ENCODE measurements around the gene PPP4R3A. TPM values are rescaled to one million over a fixed set of nuclear protein-coding genes. Genes with fewer than 3 reads are reported as not detected.

Gene PPP4R3A
- total RNA-seq, 1 experiment from 2014 or later, result 74.4 TPM

GRCh38 chr14:91477388-91477787 lies 32.7 kb downstream of the PPP4R3A start:
- Histone ChIP-seq H3K4me3 (ENCODE audit: low read length) (no peak overlapping the region), H3K9me3 (ENCODE audit: low read length) (no peaks in the 10 kb centered on the region), H3F3A (ENCODE audit: low read length, unreplicated experiment) (no peaks in the 10 kb centered on the region), H3K27me3 (ENCODE audit: low read length) (no peaks in the 10 kb centered on the region), H2AFZ (ENCODE audit: low read length) (no peak overlapping the region), H3K27ac (ENCODE audit: low read length) (no peak overlapping the region), H3K9me2 (replicated peaks; ENCODE audit: low read length) (no peaks in the 10 kb centered on the region), H3K4me2 (ENCODE audit: low read length) (no peak overlapping the region), H3K79me2 (ENCODE audit: low read length) (peaks cover 57% of the 10 kb centered on the region), H3K9ac (ENCODE audit: low read length) (no peak overlapping the region), H4K20me1 (ENCODE audit: low read length) (0 out of 2 replicates have a peak, but pooled peaks cover 7% of the 10 kb centered on the region), H3K4me1 (ENCODE audit: insufficient read depth, low read length) (no peaks in the 10 kb centered on the region), H3K36me3 (ENCODE audit: low read depth, low read length) (peaks cover 57% of the 10 kb centered on the region)
- CTCF ChIA-PET, result no interaction called here
- no peak for DNase-seq
- intact Hi-C loops (cut with micrococcal nuclease), result no loop called here
- TF ChIP-seq EZH2phosphoT487 (IDR thresholded peaks at IDR 0.05; ENCODE audit: borderline replicate concordance, low read length) (no peak), CTCF (conservative IDR thresholded peaks at IDR 0.05; ENCODE audit: low read depth, low read length) (no peak), EZH2 (IDR thresholded peaks at IDR 0.05; ENCODE audit: low read length, unreplicated experiment) (no peak)
- no peak for ATAC-seq
- no TSS peak for BruUV-seq (replicated peaks)
- POLR2A ChIA-PET (ENCODE audit: unreplicated experiment), result no interaction called here

DNA sequence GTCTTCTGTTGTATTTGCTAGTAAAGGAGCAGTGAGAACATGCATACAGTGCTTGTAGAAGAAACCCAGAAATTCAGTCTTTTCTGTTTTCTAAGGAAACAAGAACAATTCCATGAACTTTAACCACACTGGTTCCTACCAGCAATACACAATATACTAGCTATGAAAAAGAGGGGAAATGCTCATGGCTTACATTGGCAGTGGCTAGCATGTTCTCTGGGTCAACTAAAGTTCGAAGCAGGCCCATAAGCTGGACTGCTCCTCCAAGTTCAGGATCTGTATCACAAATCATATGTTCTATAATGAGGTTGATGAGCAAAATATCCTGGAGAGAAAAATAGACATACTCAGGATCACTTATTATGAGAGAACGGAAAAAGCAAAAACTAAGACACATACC lies 37.1 kb downstream of the PPP4R3A start:
- Histone ChIP-seq H3K4me1 (ENCODE audit: insufficient read depth, low read length) (no peaks in the 10 kb centered on the region), H2AFZ (ENCODE audit: low read length) (no peak overlapping the region), H3K79me2 (ENCODE audit: low read length) (peaks cover 14% of the 10 kb centered on the region; the same call in 1 of the 2 replicates), H3K9me3 (ENCODE audit: low read length) (no peaks in the 10 kb centered on the region), H3K4me3 (ENCODE audit: low read length) (no peak overlapping the region), H3K4me2 (ENCODE audit: low read length) (no peak overlapping the region), H4K20me1 (ENCODE audit: low read length) (0 out of 2 replicates have a peak, but pooled peaks cover 10% of the 10 kb centered on the region), H3K27ac (ENCODE audit: low read length) (no peak overlapping the region), H3K27me3 (ENCODE audit: low read length) (no peaks in the 10 kb centered on the region), H3K9ac (ENCODE audit: low read length) (no peak overlapping the region), H3K36me3 (ENCODE audit: low read depth, low read length) (peaks cover 58% of the 10 kb centered on the region), H3F3A (ENCODE audit: low read length, unreplicated experiment) (no peaks in the 10 kb centered on the region), H3K9me2 (replicated peaks; ENCODE audit: low read length) (no peaks in the 10 kb centered on the region)
- DNase-seq (no peak), ATAC-seq (no peak)
- no peak for TF ChIP-seq EZH2 (IDR thresholded peaks at IDR 0.05; ENCODE audit: low read length, unreplicated experiment)
- intact Hi-C loops (cut with micrococcal nuclease), result no loop called here
- POLR2A ChIA-PET (ENCODE audit: unreplicated experiment), result no interaction called here
- CTCF ChIA-PET, result no interaction called here
- BruUV-seq (replicated peaks), result no TSS peak

DNA sequence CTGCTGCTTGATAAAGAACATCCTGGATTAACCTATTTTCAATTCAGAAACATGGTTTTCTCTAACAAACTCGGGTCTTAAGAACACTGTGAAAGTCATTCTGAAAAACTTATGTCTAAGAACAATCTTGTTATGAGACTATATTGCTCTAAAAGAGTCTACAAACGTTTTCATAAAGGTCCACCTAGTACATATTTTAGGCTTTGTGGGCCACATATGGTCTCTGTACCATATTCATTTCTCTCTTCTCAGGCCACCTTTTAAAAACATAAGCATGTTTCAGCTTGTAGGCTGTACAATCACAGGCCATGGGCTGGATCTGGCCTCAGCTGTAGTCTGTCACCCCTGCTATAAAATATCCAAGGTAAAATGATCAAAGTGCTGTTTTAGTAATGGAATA lies 39.9 kb downstream of the PPP4R3A start:
- Histone ChIP-seq H3K36me3 (ENCODE audit: low read depth, low read length) (peaks cover 65% of the 10 kb centered on the region), H3K9me2 (replicated peaks; ENCODE audit: low read length) (no peaks in the 10 kb centered on the region), H3K4me2 (ENCODE audit: low read length) (no peak overlapping the region), H3K9ac (ENCODE audit: low read length) (no peak overlapping the region), H3K27me3 (ENCODE audit: low read length) (no peaks in the 10 kb centered on the region), H4K20me1 (ENCODE audit: low read length) (0 out of 2 replicates have a peak, but pooled peaks cover 9% of the 10 kb centered on the region), H3K4me1 (ENCODE audit: insufficient read depth, low read length) (no peaks in the 10 kb centered on the region), H2AFZ (ENCODE audit: low read length) (no peak overlapping the region), H3K4me3 (ENCODE audit: low read length) (no peak overlapping the region), H3K9me3 (ENCODE audit: low read length) (no peaks in the 10 kb centered on the region), H3F3A (ENCODE audit: low read length, unreplicated experiment) (no peaks in the 10 kb centered on the region), H3K79me2 (ENCODE audit: low read length) (peaks cover 5% of the 10 kb centered on the region; the same call in 1 of the 2 replicates), H3K27ac (ENCODE audit: low read length) (no peak overlapping the region)
- intact Hi-C loops (cut with micrococcal nuclease), result no loop called here
- ChIA-PET POLR2A (ENCODE audit: unreplicated experiment) (no interaction called here), CTCF (no interaction called here)
- ATAC-seq, result no peak
- BruUV-seq (replicated peaks), result no TSS peak
- no peak for TF ChIP-seq EZH2 (IDR thresholded peaks at IDR 0.05; ENCODE audit: low read length, unreplicated experiment)
- TF ChIP-seq CTCF (conservative IDR thresholded peaks at IDR 0.05; ENCODE audit: low read depth, low read length), result no peak
- TF ChIP-seq EZH2phosphoT487 (IDR thresholded peaks at IDR 0.05; ENCODE audit: borderline replicate concordance, low read length), result no peak
- no peak for DNase-seq

All from PC-3 (cell line).